GM18526 (cell line): ENCODE measurements around the gene KRT9.

ENCODE experiments used
- POLR2A ChIP-seq: IDR thresholded peaks from 3 replicates; pipeline ENCODE4 v1.6.1; 2011; ENCODE audit not compliant: insufficient read length; ENCODE audit errors: extremely low read depth

The KRT9 gene

DNA sequence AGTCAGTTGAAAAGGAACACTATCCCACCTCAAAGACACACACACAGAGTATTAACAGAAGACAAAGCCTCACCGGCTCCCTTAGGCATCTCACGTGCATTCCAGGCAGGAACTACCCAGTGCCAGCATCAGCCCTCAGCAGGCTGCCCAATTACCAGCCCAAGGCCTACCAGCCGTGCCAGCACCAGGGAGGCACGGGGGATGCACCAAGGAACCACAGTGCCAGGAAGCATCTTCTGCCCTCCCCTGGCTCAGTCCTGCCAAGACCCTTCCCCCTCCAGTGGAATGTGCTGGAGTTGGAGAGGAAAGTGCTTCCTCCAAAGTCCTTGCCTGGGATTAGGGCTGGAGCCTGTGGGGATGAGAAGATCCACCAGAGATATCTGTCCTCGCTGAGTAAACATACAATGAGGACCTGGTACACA is 32.8 kb downstream of the KRT9 start:
- TF ChIP-seq POLR2A: no peak

- no peak for TF ChIP-seq POLR2A
Measured at GRCh38 chr17:41538565-41538991, 33.3 kb downstream of the KRT9 start.

DNA sequence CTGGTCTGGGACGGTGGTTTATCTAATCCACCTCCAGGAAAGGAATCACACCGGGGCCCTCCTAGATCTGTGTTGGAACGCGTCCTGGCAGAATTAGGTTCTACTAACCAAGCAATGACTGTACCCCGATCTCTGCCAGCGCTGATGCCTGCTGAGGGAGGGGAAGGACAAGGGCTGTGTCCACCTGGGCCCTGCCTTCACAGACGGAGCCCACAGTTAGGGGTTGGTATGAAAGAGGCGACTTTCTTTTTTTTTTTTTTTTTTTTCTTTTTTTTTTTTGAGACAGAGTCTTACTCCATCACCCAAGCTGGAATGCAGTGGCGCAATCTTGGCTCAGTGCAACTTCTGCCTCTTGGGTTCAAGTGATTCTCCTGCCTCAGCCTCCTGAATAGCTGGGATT is 33.9 kb downstream of the KRT9 start:
- TF ChIP-seq POLR2A: no peak

DNA sequence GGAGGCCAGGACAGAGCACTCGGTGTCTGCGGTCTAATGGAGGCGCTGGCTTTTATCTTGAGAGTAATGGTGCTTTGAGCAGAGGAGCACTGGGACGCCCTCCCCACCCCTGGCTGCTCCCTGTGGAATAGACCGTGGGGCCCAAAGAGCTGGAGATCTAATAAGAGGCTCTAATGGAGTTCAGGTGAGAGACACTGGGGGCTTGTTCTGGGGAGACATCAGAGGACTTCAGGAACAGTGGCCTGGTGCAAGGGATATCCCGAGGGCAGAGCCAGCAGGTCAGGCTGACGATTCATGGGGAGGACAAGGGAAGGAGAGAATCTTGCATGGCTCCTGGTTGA is 34.3 kb downstream of the KRT9 start:
- TF ChIP-seq POLR2A: no peak

GRCh38 chr17:41536741-41537613 is 34.9 kb downstream of the KRT9 start:
- TF ChIP-seq POLR2A: no peak

GRCh38 chr17:41535764-41536481 is 35.9 kb downstream of the KRT9 start:
- no peak for TF ChIP-seq POLR2A

- no peak for TF ChIP-seq POLR2A
Measured at GRCh38 chr17:41534899-41535546, 36.8 kb downstream of the KRT9 start.

DNA sequence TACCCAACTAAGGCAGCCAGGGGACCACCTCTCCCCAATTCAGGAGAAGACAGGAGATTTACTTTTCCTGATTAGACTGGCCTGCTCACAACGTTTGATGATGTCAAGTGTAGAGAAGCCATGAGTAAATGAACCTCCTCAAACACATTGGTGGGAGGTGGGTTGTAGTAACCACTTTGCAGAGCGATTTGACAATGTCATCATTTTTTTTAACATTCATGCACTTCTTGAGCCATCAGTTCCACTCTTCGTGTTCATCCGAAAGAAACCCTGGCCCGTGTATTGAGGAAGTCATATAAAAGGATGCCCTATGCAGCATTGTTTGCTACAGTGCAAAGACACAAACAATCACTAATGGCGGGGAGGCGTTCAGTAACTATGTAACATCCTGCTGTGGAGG is 38.2 kb downstream of the KRT9 start:
- no peak for TF ChIP-seq POLR2A

DNA sequence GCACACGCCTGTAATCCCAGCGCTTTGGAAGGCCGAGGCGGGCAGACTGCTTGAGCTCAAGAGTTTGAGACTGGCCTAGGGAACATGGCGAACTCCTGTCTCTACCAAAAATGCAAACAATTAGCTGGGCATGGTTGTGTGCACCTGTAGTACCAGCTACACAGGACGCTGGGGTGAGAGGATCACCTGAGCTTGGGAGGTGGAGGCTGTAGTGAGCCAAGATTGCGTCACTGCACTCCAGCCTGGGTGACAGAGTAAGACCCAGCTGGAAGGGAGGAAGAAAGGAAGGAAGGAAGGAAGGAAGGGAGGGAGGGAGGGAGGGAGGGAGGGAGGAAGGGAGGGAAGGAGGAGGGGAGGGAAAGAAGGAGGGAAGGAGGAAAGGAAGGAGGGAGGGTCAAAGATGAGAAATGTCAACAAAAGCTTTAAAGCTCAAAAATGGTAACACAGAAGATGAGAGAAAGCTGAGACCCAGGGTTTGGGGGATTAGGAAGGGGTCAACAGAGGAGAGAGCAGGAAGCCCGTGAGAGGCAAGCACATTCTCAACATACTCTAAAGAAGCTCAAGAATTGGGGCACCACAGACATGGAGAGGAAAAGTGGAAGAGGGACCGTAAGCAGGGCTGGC is 38.8 kb downstream of the KRT9 start:
- TF ChIP-seq POLR2A: no peak

DNA sequence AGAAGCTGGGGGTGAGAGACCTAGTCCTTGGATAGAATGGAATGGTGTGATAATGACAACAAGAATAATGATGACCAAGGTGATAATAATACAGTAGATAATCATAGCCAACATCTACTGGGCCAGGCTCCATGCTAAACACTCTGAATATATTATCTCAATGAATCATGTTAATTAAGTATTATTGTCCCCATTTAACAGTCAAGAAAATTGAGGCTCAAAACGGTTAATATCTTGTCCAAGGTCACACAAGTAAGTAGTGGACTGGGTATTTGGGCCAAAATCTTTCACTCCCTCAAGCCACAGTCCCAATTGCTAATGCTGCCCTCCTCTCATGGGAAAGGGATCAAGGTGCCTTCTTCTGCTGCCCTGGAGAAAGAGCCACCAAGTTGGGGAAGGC is 39.9 kb downstream of the KRT9 start:
- TF ChIP-seq POLR2A: no peak

DNA sequence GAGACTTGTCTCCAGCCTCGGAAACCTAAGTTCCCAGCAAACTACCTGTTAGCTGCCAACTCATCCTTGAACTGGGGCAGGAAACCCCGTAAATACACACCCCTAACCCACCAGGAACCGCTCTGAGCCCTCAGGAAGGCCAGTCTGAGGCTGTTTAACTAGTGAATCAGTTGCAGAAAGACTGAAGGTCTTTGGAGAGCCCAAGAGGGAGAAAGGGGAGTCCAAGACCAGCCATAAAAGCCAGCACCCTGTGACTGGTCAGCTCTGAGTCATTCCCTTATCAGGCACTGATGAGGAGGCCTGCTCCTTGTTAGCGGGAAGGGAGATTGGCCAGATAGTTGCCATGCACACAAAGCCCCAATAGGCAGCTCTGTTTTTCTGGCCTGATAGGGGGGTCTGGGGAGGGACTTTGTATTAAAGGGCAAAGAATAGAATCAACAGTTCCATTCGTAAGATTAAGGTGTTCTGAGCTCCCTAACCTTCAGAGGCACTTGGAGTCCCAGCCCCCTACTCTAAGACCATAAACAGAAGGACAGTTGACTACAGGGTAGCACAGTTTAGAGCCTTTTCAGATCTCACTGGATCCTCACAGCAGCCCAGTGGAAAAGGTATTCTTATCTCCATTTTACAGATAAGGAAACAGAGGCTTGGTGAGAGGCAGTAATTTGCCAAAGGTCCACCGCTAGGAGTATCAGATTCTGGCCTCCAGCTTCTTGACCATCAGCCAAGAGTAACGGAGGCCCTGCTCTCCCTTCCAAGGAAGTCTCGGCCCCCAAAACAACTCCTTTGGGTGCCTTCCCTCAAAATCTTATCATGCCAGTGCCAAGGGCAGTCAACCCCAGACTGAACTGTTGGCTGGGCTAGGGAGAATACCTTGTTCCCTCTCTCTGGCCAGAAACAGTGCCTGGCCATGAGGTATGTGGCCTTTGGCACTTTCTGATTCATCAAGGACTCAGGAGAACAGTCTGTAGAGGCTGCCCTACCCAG is 41.5 kb downstream of the KRT9 start:
- TF ChIP-seq POLR2A: no peak

DNA sequence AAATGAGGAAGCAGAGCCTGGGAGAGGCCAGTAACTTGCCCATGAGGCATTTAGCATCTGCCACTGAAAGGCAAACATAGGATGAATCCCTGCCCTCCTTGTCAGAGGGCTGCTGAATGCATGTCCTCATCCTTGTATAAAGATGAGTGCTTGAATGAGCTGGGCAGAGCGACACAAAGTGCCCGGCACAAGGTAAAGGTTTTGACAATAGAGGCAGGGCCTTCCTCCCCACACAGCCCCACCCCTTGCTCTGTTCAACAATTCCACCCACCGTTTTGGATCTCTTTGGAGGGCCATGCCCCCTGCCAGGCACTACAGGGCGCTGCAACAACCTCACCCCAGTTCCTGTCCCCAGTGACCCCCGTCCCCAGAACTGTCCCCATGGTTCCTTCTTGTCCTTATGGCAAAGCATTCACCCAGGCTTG is 42.4 kb downstream of the KRT9 start:
- no peak for TF ChIP-seq POLR2A

- no peak for TF ChIP-seq POLR2A
Measured at GRCh38 chr17:41528959-41529353, 42.9 kb downstream of the KRT9 start.
